HepG2 (cell line): ENCODE data around the gene SLC10A1. TPM values are rescaled to one million over a fixed set of nuclear protein-coding genes. Genes with fewer than 3 reads are reported as not detected.
A peak's percentile ranks its signal among the peaks of the same experiment; 100 is the strongest.

Experiments used
- ATAC-seq: fragments of 200-7000 bp; cut with Tn5 transposase; 3 replicates; pipeline ENCODE4 v1.9.1; 2020; ENCODE audit warnings: mild to moderate bottlenecking, moderate library complexity
- BruUV-seq: library from RNA; stranded (reverse); fragments of 400-500 nt; replicated peaks from 2 replicates; lab custom pipeline; 2021; lab: Mats Ljungman, UMichigan
- CTCF ChIA-PET: fragments of 300-600 bp; formaldehyde crosslinking; extraction: SDS; loops from one replicate; lab custom pipeline; 2021; ENCODE audit warnings: low total read pairs, inconsistent platforms, low intra/inter-chr PET ratio; lab: Yijun Ruan, JAX
- POLR2A ChIA-PET: fragments of 350-600 bp; sonication (Branson Sonifier 250); formaldehyde crosslinking; loops from one replicate; lab custom pipeline; 2020; ENCODE audit warnings: antibody characterized with exemption, inconsistent platforms; lab: Yijun Ruan, JAX
- DNase-seq: peaks from one replicate; pipeline ENCODE4 v3.0.0-alpha.2; 2015; ENCODE audit warnings: low spot score
- FAIRE-seq: peaks from 3 replicates; lab custom pipeline; 2011; peaks lifted over from hg19 to GRCh38; lab: Jason Lieb, UNC
- H2AFZ ChIP-seq: one replicate; pipeline ENCODE4 v1.6.1; 2011; ENCODE audit warnings: low read length, inconsistent platforms
- H3K27ac ChIP-seq: fragments of 300-600 bp; 3 replicates; pipeline ENCODE4 v1.8.0; 2011; ENCODE audit warnings: mixed run types, mild to moderate bottlenecking, mixed read lengths, low read length, inconsistent platforms; ENCODE audit not compliant: insufficient read depth; ENCODE audit errors: extremely low read length
- H3K27me3 ChIP-seq, 2 experiments: fragments of 200-600 bp in 1 of 2; 2 replicates in 1 of 2; 3 replicates in 1 of 2; pipeline versions ENCODE4 v1.6.0 to v1.8.0; 2011; ENCODE audit warnings: low read length in 2 of 2, mild to moderate bottlenecking in 2 of 2, moderate library complexity in 2 of 2, inconsistent platforms in 1 of 2; ENCODE audit not compliant: insufficient read depth in 2 of 2, control insufficient read depth in 1 of 2
- H3K36me3 ChIP-seq, 2 experiments: fragments of 200-600 bp in 1 of 2; replicated peaks in 1 of 2; 2 replicates in 1 of 2; 3 replicates in 1 of 2; pipeline versions ENCODE4 v1.5.1 to v1.8.0; 2011; ENCODE audit warnings: low read length in 2 of 2, inconsistent platforms in 1 of 2; ENCODE audit not compliant: insufficient read depth in 2 of 2, control insufficient read depth in 1 of 2
- H3K4me1 ChIP-seq: 2 replicates; pipeline ENCODE4 v1.5.1; 2012; ENCODE audit warnings: low read length, inconsistent platforms; ENCODE audit not compliant: insufficient read depth
- H3K4me2 ChIP-seq: 2 replicates; pipeline ENCODE4 v1.6.0; 2011; ENCODE audit warnings: low read depth, low read length, inconsistent platforms
- H3K4me3 ChIP-seq, 3 experiments: fragments of 200-600 bp in 1 of 3; sonication (generic), shearing (Covaris generic) in 1 of 3; replicated peaks in 1 of 3; 2 replicates each; pipeline ENCODE4 v1.5.1; 2011 to 2016; ENCODE audit warnings: low read length in 3 of 3, inconsistent platforms in 2 of 3, low read depth in 2 of 3, mild to moderate bottlenecking in 2 of 3, control low read depth in 1 of 3, mixed read lengths in 1 of 3; ENCODE audit not compliant: insufficient read depth in 1 of 3
- H3K79me2 ChIP-seq: one replicate; pipeline ENCODE4 v1.6.1; 2011; ENCODE audit warnings: low read length, inconsistent platforms; ENCODE audit not compliant: insufficient read depth
- H3K9ac ChIP-seq: 2 replicates; pipeline ENCODE4 v1.6.0; 2011; ENCODE audit warnings: mild to moderate bottlenecking, low read depth, low read length, inconsistent platforms; ENCODE audit not compliant: insufficient read depth
- H3K9me3 ChIP-seq: 2 replicates; pipeline ENCODE4 v1.5.1; 2012; ENCODE audit warnings: mild to moderate bottlenecking, low read length
- H4K20me1 ChIP-seq: 2 replicates; pipeline ENCODE4 v1.6.0; 2011; ENCODE audit warnings: inconsistent platforms, mild to moderate bottlenecking, low read length, moderate library complexity; ENCODE audit not compliant: insufficient read depth
- E2F1 ChIP-seq: sonication (generic); formaldehyde crosslinking; IDR thresholded peaks from 2 replicates; pipeline ENCODE4 v1.5.0; 2020; ENCODE audit warnings: missing genetic modification reagents
- ETV5 ChIP-seq: IDR thresholded peaks from 2 replicates; pipeline ENCODE4 v1.6.1; 2018; ENCODE audit warnings: missing biosample characterization, missing genetic modification reagents, inconsistent platforms, borderline replicate concordance
- GLI4 ChIP-seq: sonication (generic); formaldehyde crosslinking; IDR thresholded peaks from 2 replicates; pipeline ENCODE4 v1.5.1; 2020; ENCODE audit warnings: missing genetic modification reagents, mild to moderate bottlenecking, moderate library complexity, borderline replicate concordance
- MBNL3 ChIP-seq: fragments of 250-450 bp; sonication (Bioruptor Pico); conservative IDR thresholded peaks from 2 replicates; pipeline ENCODE4 v1.8.0; 2022; ENCODE audit warnings: mild to moderate bottlenecking, inconsistent platforms
- NR0B2 ChIP-seq: sonication (generic); formaldehyde crosslinking; IDR thresholded peaks from 2 replicates; pipeline ENCODE4 v1.4.0; 2020; ENCODE audit warnings: mild to moderate bottlenecking, missing genetic modification reagents
- TBX2 ChIP-seq: sonication (generic); formaldehyde crosslinking; IDR thresholded peaks from 2 replicates; pipeline ENCODE4 v1.5.0; 2020; ENCODE audit warnings: missing genetic modification reagents, mild to moderate bottlenecking, borderline replicate concordance
- TP53 ChIP-seq: sonication (generic); formaldehyde crosslinking; conservative IDR thresholded peaks from 2 replicates; pipeline ENCODE4 v1.4.0; 2020; ENCODE audit warnings: missing genetic modification reagents
- YY1 ChIP-seq: IDR thresholded peaks from 2 replicates; pipeline ENCODE4 v1.6.1; 2011; ENCODE audit warnings: low read length, low read depth, moderate library complexity, mild to moderate bottlenecking; ENCODE audit not compliant: insufficient read depth, insufficient replicate concordance
- ZBTB3 ChIP-seq: sonication (generic); formaldehyde crosslinking; IDR thresholded peaks from 2 replicates; pipeline ENCODE4 v1.4.0; 2020; ENCODE audit warnings: low read depth, mild to moderate bottlenecking, moderate library complexity, missing genetic modification reagents, borderline replicate concordance
- ZFP90 ChIP-seq: sonication (generic); formaldehyde crosslinking; IDR thresholded peaks from 2 replicates; pipeline ENCODE4 v1.8.0; 2022; ENCODE audit warnings: missing genetic modification reagents, mild to moderate bottlenecking, inconsistent platforms, borderline replicate concordance
- ZNF20 ChIP-seq: sonication (generic); formaldehyde crosslinking; IDR thresholded peaks from 2 replicates; pipeline ENCODE4 v1.4.0; 2020; ENCODE audit warnings: mild to moderate bottlenecking, moderate library complexity, missing genetic modification reagents
- WGBS: methylation state at CpG from one replicate; pipeline ENCODE4 v1.1.6; 2017; ENCODE audit warnings: low lambda C conversion rate; 5-methylcytosine and 5-hydroxymethylcytosine counted together
- in situ Hi-C: cut with HindIII; loops from 2 replicates; pipeline ENCODE4 v1.10.0; 2017; ENCODE audit warnings: low pct_unique_long_range_greater_than_20kb; ENCODE audit not compliant: extremely low pct_ligation_motif_present
- intact Hi-C: fragments of 100-400 bp; cut with micrococcal nuclease; formaldehyde crosslinking; loops from one replicate; pipeline ENCODE4 v1.10.0; 2022; ENCODE audit not compliant: unreplicated experiment
- polyA plus RNA-seq, 8 experiments: library from polyadenylated mRNA; depleted of rRNA in 3 of 8; stranded (reverse) in 7 of 8; unstranded in 1 of 8; fragments of >200 nt; fragmentation: Illumina TruSeq in 4 of 8; extraction: Trizol in 4 of 8; gene quantifications; 2 replicates each; pipeline versions ENCODE4 v1.2.1 to v1.2.3, GENCODE V29; 2011 to 2016; ENCODE audit warnings: low read depth in 4 of 8, missing spikeins in 1 of 8, mixed read lengths in 1 of 8; ENCODE audit not compliant: insufficient read depth in 1 of 8
- total RNA-seq, 5 experiments: library from RNA; depleted of rRNA; stranded (reverse); fragments of >200 nt; fragmentation: Illumina TruSeq; extraction: Trizol; gene quantifications; 2 replicates each; pipeline ENCODE4 v1.2.3, GENCODE V29; 2016; ENCODE audit warnings: low read depth in 1 of 5

SLC10A1 gene
- total and polyA plus RNA-seq, 2 of the 13 experiments (the other 11 are each of a cell fraction or from before 2014, with no cell fraction given): 0.17 TPM; not detected in 1

GRCh38 chr14:69842686-69843420 lies 45.8 kb upstream of the SLC10A1 start (continued):
- TF ChIP-seq E2F1 (CRISPR knock-in tag) (no peak), GLI4 (CRISPR knock-in tag) (no peak), TBX2 (CRISPR knock-in tag) (peak; percentile 75), YY1 (no peak), ETV5 (CRISPR knock-in tag) (no peak)
- TF ChIP-seq, all 625 proteins: peak for 3

GRCh38 chr14:69841656-69842055 lies 44.6 kb upstream of the SLC10A1 start:
- H3K27me3 ChIP-seq: peaks cover 0 to 4% of the 10 kb centered on the region in 2 experiments; a peak in 1 of 5 replicates
- TF ChIP-seq TP53 (no peak), ZNF20 (CRISPR knock-in tag) (no peak), MBNL3 (CRISPR knock-in tag) (no peak), ZFP90 (no peak), ZBTB3 (CRISPR knock-in tag) (no peak), NR0B2 (CRISPR knock-in tag) (no peak)
- TF ChIP-seq, all 625 proteins: peak for 0
- intact Hi-C loops: no loop called here
- Histone ChIP-seq H3K9me3 (no peaks in the 10 kb centered on the region), H3K79me2 (no peaks in the 10 kb centered on the region), H3K36me3 (no peaks in the 10 kb centered on the region), H3K4me1 (peaks cover 72% of the 10 kb centered on the region), H3K9ac (no peak overlapping the region), H3K27ac (no peak overlapping the region), H3K4me3 (no peak overlapping the region; a peak in 1 of 6 replicates), H2AFZ (peak overlapping the region; percentile 73), H4K20me1 (no peaks in the 10 kb centered on the region), H3K4me2 (peak overlapping the region; percentile 38)
- ChIA-PET POLR2A (no interaction called here), CTCF (no interaction called here)
- ATAC-seq: no peak
- FAIRE-seq: no peak
- no peak for DNase-seq
- in situ Hi-C loops: no loop called here
- no TSS peak for BruUV-seq
- WGBS: 26% methylated on average over 5 of the region's 5 CpGs
